Measurements from ENCODE around the gene SMC5. TPM values are rescaled to one million over a fixed set of nuclear protein-coding genes. Genes with fewer than 3 reads are reported as not detected.
A peak's percentile ranks its signal among the peaks of the same experiment; 100 is the strongest.

The SMC5 gene
- total RNA-seq, 1 donor from 2014 or later: 56.2 TPM

DNA sequence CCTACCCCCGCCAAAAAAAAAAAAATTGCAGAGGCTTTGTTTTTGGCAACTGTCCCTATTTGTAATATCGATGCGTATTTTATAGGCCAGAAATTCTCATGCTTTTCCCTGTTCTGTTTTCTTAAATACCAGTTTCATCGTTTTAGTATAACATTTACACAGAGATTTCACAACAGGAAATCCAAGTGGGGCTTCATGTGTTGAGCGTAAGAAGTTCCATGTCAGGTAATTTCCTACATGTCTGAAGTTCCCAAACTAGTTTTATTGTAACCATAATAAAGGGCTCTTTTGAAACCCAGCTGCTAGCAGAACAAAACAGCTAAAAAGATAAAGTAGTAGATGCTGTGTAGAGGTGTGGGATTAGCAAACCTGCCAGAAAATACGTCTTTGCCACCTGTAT, 4.2 kb downstream of the SMC5 start:
- TF ChIP-seq, protein P1, sequence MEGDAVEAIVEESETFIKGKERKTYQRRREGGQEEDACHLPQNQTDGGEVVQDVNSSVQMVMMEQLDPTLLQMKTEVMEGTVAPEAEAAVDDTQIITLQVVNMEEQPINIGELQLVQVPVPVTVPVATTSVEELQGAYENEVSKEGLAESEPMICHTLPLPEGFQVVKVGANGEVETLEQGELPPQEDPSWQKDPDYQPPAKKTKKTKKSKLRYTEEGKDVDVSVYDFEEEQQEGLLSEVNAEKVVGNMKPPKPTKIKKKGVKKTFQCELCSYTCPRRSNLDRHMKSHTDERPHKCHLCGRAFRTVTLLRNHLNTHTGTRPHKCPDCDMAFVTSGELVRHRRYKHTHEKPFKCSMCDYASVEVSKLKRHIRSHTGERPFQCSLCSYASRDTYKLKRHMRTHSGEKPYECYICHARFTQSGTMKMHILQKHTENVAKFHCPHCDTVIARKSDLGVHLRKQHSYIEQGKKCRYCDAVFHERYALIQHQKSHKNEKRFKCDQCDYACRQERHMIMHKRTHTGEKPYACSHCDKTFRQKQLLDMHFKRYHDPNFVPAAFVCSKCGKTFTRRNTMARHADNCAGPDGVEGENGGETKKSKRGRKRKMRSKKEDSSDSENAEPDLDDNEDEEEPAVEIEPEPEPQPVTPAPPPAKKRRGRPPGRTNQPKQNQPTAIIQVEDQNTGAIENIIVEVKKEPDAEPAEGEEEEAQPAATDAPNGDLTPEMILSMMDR (IDR thresholded peaks at IDR 0.05; ENCODE audit: unreplicated experiment): no peak
- peaks cover 27% of the 10 kb centered on the region for H3K36me3 Mint-ChIP-seq
- no peaks in the 10 kb centered on the region for H3K27me3 Mint-ChIP-seq (ENCODE audit: low read depth)
- no peaks in the 10 kb centered on the region for H3K9me3 Mint-ChIP-seq
- H3K4me1 Mint-ChIP-seq: peaks cover 44% of the 10 kb centered on the region
- no peak overlapping the region for H3K27ac Mint-ChIP-seq
- H3K4me3 Mint-ChIP-seq: no peak overlapping the region
- DNase-seq (ENCODE audit: low spot score in 2 of 2, unreplicated experiment in 2 of 2): no peak

DNA sequence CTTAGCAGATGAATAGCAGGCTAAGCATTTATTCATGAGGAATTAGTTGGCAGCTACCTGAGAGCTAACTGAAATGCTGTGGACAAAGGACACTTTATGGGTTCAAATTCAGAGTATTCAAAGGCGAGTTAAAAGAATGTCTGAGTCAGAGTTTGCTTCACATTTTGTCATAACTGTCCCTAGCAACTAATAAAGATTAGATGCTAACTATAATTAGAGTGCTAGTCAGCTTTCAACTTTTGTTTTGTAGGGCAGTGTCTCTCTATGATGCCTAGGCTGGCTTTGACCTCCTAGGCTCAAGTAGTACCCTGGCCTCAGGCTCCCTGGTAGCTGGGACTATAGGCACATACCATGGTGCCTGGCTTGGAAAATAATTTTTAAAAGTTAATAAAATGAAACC, 4.6 kb downstream of the SMC5 start:
- no peak for DNase-seq (ENCODE audit: low spot score in 2 of 2, unreplicated experiment in 2 of 2)
- H3K36me3 Mint-ChIP-seq: peaks cover 27% of the 10 kb centered on the region
- no peaks in the 10 kb centered on the region for H3K27me3 Mint-ChIP-seq (ENCODE audit: low read depth)

DNA sequence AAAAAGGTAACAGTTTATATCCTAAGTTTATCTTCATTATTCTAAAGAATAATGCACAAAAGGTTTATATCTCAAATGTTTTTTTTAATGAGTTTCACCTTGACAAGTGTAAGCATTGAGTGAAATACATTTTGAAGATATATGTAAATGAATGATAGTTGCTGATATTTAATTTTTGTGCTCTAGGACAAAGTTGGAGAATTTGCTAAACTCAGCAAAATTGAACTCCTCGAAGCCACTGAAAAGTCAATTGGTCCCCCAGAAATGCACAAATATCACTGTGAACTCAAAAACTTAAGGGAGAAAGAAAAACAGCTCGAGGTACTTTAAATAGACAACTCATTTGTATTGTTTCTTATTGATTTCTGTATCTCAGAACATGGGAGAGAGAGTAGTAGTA, 19.5 kb downstream of the SMC5 start:
- H3K36me3 Mint-ChIP-seq: peaks cover 43% of the 10 kb centered on the region
- no peaks in the 10 kb centered on the region for H3K27me3 Mint-ChIP-seq (ENCODE audit: low read depth)
- no peak overlapping the region for H3K27ac Mint-ChIP-seq
- no peak overlapping the region for H3K4me3 Mint-ChIP-seq
- TF ChIP-seq, protein P1 (IDR thresholded peaks at IDR 0.05; ENCODE audit: unreplicated experiment): no peak
- peaks cover 3% of the 10 kb centered on the region for H3K9me3 Mint-ChIP-seq
- no peaks in the 10 kb centered on the region for H3K4me1 Mint-ChIP-seq
- DNase-seq (ENCODE audit: low spot score in 2 of 2, unreplicated experiment in 2 of 2): no peak

More for the DNA sequence above, 4.6 kb downstream of the SMC5 start:
- TF ChIP-seq, protein P1 (IDR thresholded peaks at IDR 0.05; ENCODE audit: unreplicated experiment): no peak
- Mint-ChIP-seq H3K4me3 (no peak overlapping the region), H3K4me1 (peaks cover 39% of the 10 kb centered on the region), H3K27ac (no peak overlapping the region), H3K9me3 (no peaks in the 10 kb centered on the region)

DNA sequence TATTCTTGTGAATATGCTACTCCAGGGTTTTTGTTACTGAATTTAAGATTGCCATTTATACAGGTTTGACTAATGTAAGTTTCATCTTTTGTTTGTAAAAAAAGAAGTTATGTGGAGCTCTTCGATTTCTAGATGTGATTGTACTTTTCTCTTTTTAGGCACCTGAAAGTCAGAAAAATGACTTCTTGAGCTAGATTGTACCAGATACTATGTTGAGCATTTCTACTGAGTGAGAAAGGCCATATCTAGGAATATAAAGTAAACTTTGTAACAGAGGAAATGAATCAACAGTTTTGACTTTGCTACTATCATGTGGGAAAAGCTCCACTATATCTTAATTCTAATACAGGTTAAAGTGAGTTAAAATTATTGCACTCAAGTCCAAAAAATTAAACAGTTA, 25.1 kb downstream of the SMC5 start:
- no peak for DNase-seq (ENCODE audit: low spot score in 2 of 2, unreplicated experiment in 2 of 2)
- TF ChIP-seq, protein P1 (IDR thresholded peaks at IDR 0.05; ENCODE audit: unreplicated experiment): no peak
- H3K27ac Mint-ChIP-seq: peak overlapping the region; percentile 39
- peaks cover 49% of the 10 kb centered on the region for H3K36me3 Mint-ChIP-seq
- no peak overlapping the region for H3K4me3 Mint-ChIP-seq
- H3K4me1 Mint-ChIP-seq: peaks cover 28% of the 10 kb centered on the region
- H3K27me3 Mint-ChIP-seq (ENCODE audit: low read depth): no peaks in the 10 kb centered on the region
- H3K9me3 Mint-ChIP-seq: no peaks in the 10 kb centered on the region

DNA sequence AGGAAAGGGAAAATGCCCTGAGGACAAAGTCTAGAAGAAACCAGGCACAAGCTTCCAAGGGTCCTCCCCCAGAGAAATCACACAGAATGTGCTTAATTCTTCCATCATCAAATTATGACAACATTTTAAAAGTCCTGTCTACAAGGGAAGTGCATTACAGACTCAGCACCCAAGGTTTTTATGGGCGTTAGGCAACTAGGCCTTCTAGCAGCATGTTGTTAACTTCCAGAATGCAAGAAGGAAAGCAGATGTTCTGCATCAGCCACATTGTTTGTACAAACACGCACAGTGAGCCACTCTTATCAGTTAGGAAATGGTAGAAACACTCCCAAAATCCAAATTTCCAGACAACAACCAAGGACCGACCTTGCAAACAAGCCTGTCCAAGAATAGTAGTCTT, 26.5 kb downstream of the SMC5 start:
- Mint-ChIP-seq H3K4me3 (no peak overlapping the region), H3K27me3 (ENCODE audit: low read depth) (no peaks in the 10 kb centered on the region), H3K27ac (peak overlapping the region; percentile 59), H3K4me1 (peaks cover 28% of the 10 kb centered on the region), H3K36me3 (peaks cover 52% of the 10 kb centered on the region), H3K9me3 (no peaks in the 10 kb centered on the region)
- no peak for DNase-seq (ENCODE audit: low spot score in 2 of 2, unreplicated experiment in 2 of 2)
- TF ChIP-seq, protein P1 (IDR thresholded peaks at IDR 0.05; ENCODE audit: unreplicated experiment): no peak
